DOHH2 (cell line): Measurements from ENCODE around the gene ARID3A.

ENCODE experiments used
- H3F3A ChIP-seq: fragments of 200-600 bp; sonication (generic), shearing (Covaris generic); 2 replicates; pipeline ENCODE4 v1.6.0; 2016; ENCODE audit warnings: antibody characterized with exemption, mild to moderate bottlenecking; ENCODE audit not compliant: control insufficient read depth, insufficient read depth
- H3K27ac ChIP-seq: fragments of 200-600 bp; sonication (generic); 2 replicates; pipeline ENCODE4 v1.5.1; 2014; ENCODE audit warnings: low read depth, mild to moderate bottlenecking, low read length, moderate library complexity
- H3K27me3 ChIP-seq: fragments of 200-600 bp; sonication (generic); 2 replicates; pipeline ENCODE4 v1.6.1; 2014; ENCODE audit warnings: mild to moderate bottlenecking, low read length, mixed read lengths; ENCODE audit not compliant: control insufficient read depth
- H3K36me3 ChIP-seq: fragments of 200-600 bp; sonication (generic); 2 replicates; pipeline ENCODE4 v1.6.1; 2014; ENCODE audit warnings: mild to moderate bottlenecking, low read length, moderate library complexity, mixed read lengths; ENCODE audit not compliant: control insufficient read depth
- H3K4me1 ChIP-seq: fragments of 200-600 bp; sonication (generic); 2 replicates; pipeline ENCODE4 v1.6.1; 2014; ENCODE audit warnings: mild to moderate bottlenecking, low read length, mixed read lengths; ENCODE audit not compliant: control insufficient read depth
- H3K4me2 ChIP-seq: fragments of 200-600 bp; sonication (generic); 2 replicates; pipeline ENCODE4 v1.6.0; 2014; ENCODE audit warnings: mild to moderate bottlenecking, low read length, moderate library complexity
- H3K4me3 ChIP-seq: fragments of 200-600 bp; sonication (generic); 2 replicates; pipeline ENCODE4 v1.5.1; 2014; ENCODE audit warnings: mild to moderate bottlenecking, low read length, mixed read lengths
- H3K79me2 ChIP-seq: fragments of 200-600 bp; sonication (generic); 2 replicates; pipeline ENCODE4 v1.6.1; 2014; ENCODE audit warnings: mild to moderate bottlenecking, low read length, mixed read lengths; ENCODE audit not compliant: control insufficient read depth
- H3K9me2 ChIP-seq: fragments of 200-600 bp; sonication (generic); replicated peaks from 2 replicates; pipeline ENCODE4 v1.6.1; 2014; ENCODE audit warnings: mild to moderate bottlenecking, low read length, mixed read lengths; ENCODE audit not compliant: control insufficient read depth
- H3K9me3 ChIP-seq: fragments of 200-600 bp; sonication (generic); 2 replicates; pipeline ENCODE4 v1.6.1; 2014; ENCODE audit warnings: antibody characterized with exemption, low read length, mixed read lengths; ENCODE audit not compliant: control insufficient read depth, insufficient read depth
- H4K20me1 ChIP-seq: fragments of 200-600 bp; sonication (generic); 2 replicates; pipeline ENCODE4 v1.6.0; 2014; ENCODE audit warnings: low read depth, mild to moderate bottlenecking, antibody characterized with exemption, low read length, moderate library complexity; ENCODE audit not compliant: control insufficient read depth, insufficient read depth
- CTCF ChIP-seq: fragments of 200-600 bp; sonication (generic); IDR thresholded peaks from one replicate; pipeline ENCODE4 v1.5.1; 2014; ENCODE audit warnings: antibody characterized with exemption, mild to moderate bottlenecking, low read depth, low read length; ENCODE audit not compliant: poor library complexity, severe bottlenecking
- EZH2phosphoT487 ChIP-seq: fragments of 200-600 bp; sonication (generic); IDR thresholded peaks from 2 replicates; pipeline ENCODE4 v1.6.1; 2017; ENCODE audit warnings: borderline replicate concordance, mild to moderate bottlenecking, antibody characterized with exemption, low read length, moderate library complexity, mixed read lengths

The ARID3A gene

DNA sequence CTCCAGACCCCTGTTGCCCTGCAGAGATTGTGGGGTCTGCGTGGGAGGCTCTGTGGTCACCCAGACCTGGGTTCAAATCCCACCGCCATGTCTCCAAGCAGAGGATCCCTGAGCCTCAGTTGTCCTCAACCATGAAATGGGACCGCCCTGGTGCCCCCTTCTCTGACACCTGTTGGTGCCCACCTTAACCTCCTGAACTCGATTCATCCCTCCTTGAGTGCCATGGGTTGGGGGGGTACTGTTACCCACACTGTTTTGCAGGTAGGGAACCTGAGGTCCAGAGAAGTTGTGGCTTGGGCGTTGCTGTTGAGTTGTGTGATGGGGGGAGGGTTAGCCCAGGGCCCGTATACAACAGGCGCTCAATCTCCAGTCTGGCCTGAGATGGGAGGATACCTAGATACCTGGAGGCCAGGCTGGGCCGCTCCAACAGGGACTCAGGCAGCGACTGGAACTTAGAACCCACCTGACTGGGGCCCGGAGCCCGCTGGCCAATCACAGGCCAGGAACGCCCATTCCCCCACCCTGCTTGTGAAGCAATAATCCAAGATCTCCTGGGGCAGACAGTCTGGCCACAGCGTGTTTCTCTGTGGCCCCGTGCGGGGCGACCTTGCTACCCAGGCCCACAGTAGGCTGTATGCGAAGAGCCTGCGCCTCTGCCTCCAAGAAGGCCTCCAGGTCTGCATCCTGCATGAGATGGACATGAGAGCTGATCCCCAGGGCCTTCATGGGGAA lies 2.8 kb downstream of the ARID3A start:
- Histone ChIP-seq H3K4me3 (no peak overlapping the region), H3F3A (no peaks in the 10 kb centered on the region; the same call in 1 of the 2 replicates), H3K36me3 (no peaks in the 10 kb centered on the region), H3K4me1 (peaks cover 27% of the 10 kb centered on the region), H3K27me3 (peaks cover 31% of the 10 kb centered on the region), H3K27ac (no peak overlapping the region), H3K4me2 (no peak overlapping the region), H4K20me1 (peaks cover 11% of the 10 kb centered on the region; the same call in 1 of the 2 replicates), H3K9me3 (no peaks in the 10 kb centered on the region), H3K9me2 (no peaks in the 10 kb centered on the region), H3K79me2 (no peaks in the 10 kb centered on the region)
- TF ChIP-seq EZH2phosphoT487, result no peak
- TF ChIP-seq CTCF, result no peak

GRCh38 chr19:929203-929890 lies 3.5 kb downstream of the ARID3A start:
- no peaks in the 10 kb centered on the region for H3K79me2 ChIP-seq
- no peaks in the 10 kb centered on the region for H3K9me2 ChIP-seq
- peaks cover 26% of the 10 kb centered on the region for H3K27me3 ChIP-seq
- H4K20me1 ChIP-seq, result peaks cover 11% of the 10 kb centered on the region; the same call in 1 of the 2 replicates
- TF ChIP-seq EZH2phosphoT487, result no peak
- H3K4me1 ChIP-seq, result peaks cover 26% of the 10 kb centered on the region
- no peak overlapping the region for H3K4me2 ChIP-seq
- H3K36me3 ChIP-seq, result no peaks in the 10 kb centered on the region
- H3K9me3 ChIP-seq, result no peaks in the 10 kb centered on the region
- no peak overlapping the region for H3K4me3 ChIP-seq
- no peak overlapping the region for H3K27ac ChIP-seq
- H3F3A ChIP-seq, result no peaks in the 10 kb centered on the region; the same call in 1 of the 2 replicates

GRCh38 chr19:929891-930258 lies 4.0 kb downstream of the ARID3A start:
- Histone ChIP-seq H3K9me2 (no peaks in the 10 kb centered on the region), H3K4me1 (peaks cover 21% of the 10 kb centered on the region), H3K9me3 (no peaks in the 10 kb centered on the region), H3K36me3 (no peaks in the 10 kb centered on the region), H3K4me3 (no peak overlapping the region), H3K27me3 (peaks cover 22% of the 10 kb centered on the region), H3K79me2 (no peaks in the 10 kb centered on the region), H3K4me2 (no peak overlapping the region), H3K27ac (no peak overlapping the region), H3F3A (no peaks in the 10 kb centered on the region; the same call in 1 of the 2 replicates), H4K20me1 (peaks cover 11% of the 10 kb centered on the region; the same call in 1 of the 2 replicates)
- TF ChIP-seq CTCF (no peak), EZH2phosphoT487 (no peak)
